Endothelial cell of umbilical vein (primary cell): ENCODE data around the gene STXBP5. TPM values are rescaled to one million over a fixed set of nuclear protein-coding genes. Genes with fewer than 3 reads are reported as not detected.

Experiments used
- BruUV-seq: library from RNA; stranded (reverse); fragments of 400-500 nt; replicated peaks from 2 replicates; lab custom pipeline; 2021; lab: Mats Ljungman, UMichigan
- CTCF ChIA-PET: fragments of 300-600, 350-600 bp; sonication (Branson Sonifier 250); formaldehyde crosslinking; loops from one replicate; lab custom pipeline; 2021; ENCODE audit warnings: antibody characterized with exemption, inconsistent platforms; lab: Charles Lee
- POLR2A ChIA-PET: fragments of 300-600, 350-600 bp; sonication (Branson Sonifier 250); formaldehyde crosslinking; loops from one replicate; lab custom pipeline; 2021; ENCODE audit warnings: antibody characterized with exemption, inconsistent platforms; lab: Charles Lee
- DNase-seq: peaks from one replicate; pipeline ENCODE4 v3.0.0-alpha.2; 2011; ENCODE audit warnings: low read depth, low spot score
- FAIRE-seq: peaks from 2 replicates; lab custom pipeline; 2011; peaks lifted over from hg19 to GRCh38; lab: Jason Lieb, UNC
- H2AFZ ChIP-seq: 2 replicates; pipeline ENCODE4 v1.6.0; 2012; ENCODE audit warnings: low read depth, low read length, control low read depth, inconsistent platforms
- H3K27ac ChIP-seq: 2 replicates; pipeline ENCODE4 v1.5.1; 2011; ENCODE audit warnings: low read depth, mild to moderate bottlenecking, control low read depth, low read length, moderate library complexity; ENCODE audit not compliant: insufficient read depth
- H3K27me3 ChIP-seq, 2 experiments: 2 replicates each; pipeline versions ENCODE4 v1.6.0 to v1.6.1; 2011; ENCODE audit warnings: low read length in 2 of 2, mixed read lengths in 1 of 2; ENCODE audit not compliant: control insufficient read depth in 2 of 2, insufficient read depth in 2 of 2
- H3K36me3 ChIP-seq, 2 experiments: 2 replicates in 1 of 2; 3 replicates in 1 of 2; pipeline ENCODE4 v1.5.1; 2011; ENCODE audit warnings: low read length in 2 of 2, mild to moderate bottlenecking in 1 of 2, moderate library complexity in 1 of 2; ENCODE audit not compliant: control insufficient read depth in 2 of 2, insufficient read depth in 2 of 2; ENCODE audit errors: extremely low read depth in 1 of 2
- H3K4me1 ChIP-seq: 3 replicates; pipeline ENCODE4 v1.5.1; 2011; ENCODE audit warnings: mild to moderate bottlenecking, low read length; ENCODE audit not compliant: control insufficient read depth, insufficient read depth; ENCODE audit errors: extremely low read depth
- H3K4me2 ChIP-seq: 2 replicates; pipeline ENCODE4 v1.6.1; 2011; ENCODE audit warnings: low read length, control low read depth, mixed read lengths; ENCODE audit not compliant: insufficient read depth
- H3K4me3 ChIP-seq, 3 experiments: fragments of 200-600 bp in 1 of 3; sonication (generic), shearing (Covaris generic) in 1 of 3; replicated peaks in 1 of 3; 2 replicates each; pipeline ENCODE4 v1.5.1; 2011 to 2016; ENCODE audit warnings: control low read depth in 3 of 3, low read length in 3 of 3, mild to moderate bottlenecking in 2 of 3, inconsistent platforms in 1 of 3, low read depth in 1 of 3, moderate library complexity in 1 of 3; ENCODE audit not compliant: insufficient read depth in 1 of 3
- H3K79me2 ChIP-seq: 2 replicates; pipeline ENCODE4 v1.6.0; 2012; ENCODE audit warnings: low read length, inconsistent platforms; ENCODE audit not compliant: control insufficient read depth, insufficient read depth
- H3K9ac ChIP-seq: replicated peaks from 2 replicates; pipeline ENCODE3; 2011; ENCODE audit warnings: low read length, control low read depth; ENCODE audit not compliant: insufficient read depth; ENCODE audit errors: extremely low read depth
- H3K9me1 ChIP-seq: replicated peaks from 3 replicates; pipeline ENCODE4 v1.6.0; 2011; ENCODE audit warnings: mild to moderate bottlenecking, low read length; ENCODE audit not compliant: control insufficient read depth, insufficient read depth; ENCODE audit errors: extremely low read depth
- H3K9me3 ChIP-seq: replicated peaks from 2 replicates; pipeline ENCODE4 v1.5.1; 2012; ENCODE audit warnings: low read length, inconsistent platforms; ENCODE audit not compliant: control insufficient read depth, insufficient read depth
- H4K20me1 ChIP-seq: replicated peaks from 2 replicates; pipeline ENCODE3; 2011; ENCODE audit warnings: mild to moderate bottlenecking, low read length; ENCODE audit not compliant: control insufficient read depth, insufficient read depth; ENCODE audit errors: extremely low read depth
- CTCF ChIP-seq, 2 donors: IDR thresholded peaks; 1 replicate in 1 of 2; 2 replicates in 1 of 2; pipeline ENCODE4 v1.5.1; 2011; ENCODE audit warnings: low read length in 2 of 2, mild to moderate bottlenecking in 2 of 2, moderate library complexity in 2 of 2, control low read depth in 1 of 2, inconsistent platforms in 1 of 2, low read depth in 1 of 2; ENCODE audit not compliant: insufficient read depth in 1 of 2; ENCODE audit errors: extremely low read depth in 1 of 2
- EZH2 ChIP-seq: IDR thresholded peaks from 2 replicates; pipeline ENCODE4 v1.6.1; 2012; ENCODE audit warnings: borderline replicate concordance, low read depth, mild to moderate bottlenecking, moderate library complexity, low read length, inconsistent platforms; ENCODE audit not compliant: severe bottlenecking
- FOS ChIP-seq: IDR thresholded peaks from 2 replicates; pipeline ENCODE4 v1.6.1; 2011; ENCODE audit warnings: mild to moderate bottlenecking, low read length, moderate library complexity, borderline replicate concordance; ENCODE audit not compliant: insufficient read depth
- GATA2 ChIP-seq: IDR thresholded peaks from 2 replicates; pipeline ENCODE4 v1.7.0; 2011; ENCODE audit warnings: low read depth, mild to moderate bottlenecking, moderate library complexity, mixed read lengths, low read length; ENCODE audit not compliant: insufficient read length, insufficient read depth
- JUN ChIP-seq: IDR thresholded peaks from 2 replicates; pipeline ENCODE4 v1.6.1; 2011; ENCODE audit warnings: borderline replicate concordance, low read depth; ENCODE audit not compliant: insufficient read length, insufficient read depth
- MAX ChIP-seq: IDR thresholded peaks from 2 replicates; pipeline ENCODE4 v1.6.1; 2011; ENCODE audit not compliant: insufficient read depth, insufficient read length
- MYC ChIP-seq: IDR thresholded peaks from one replicate; pipeline ENCODE4 v1.6.1; 2011; ENCODE audit warnings: mild to moderate bottlenecking, low read depth, low read length
- POLR2A ChIP-seq: IDR thresholded peaks from 2 replicates; pipeline ENCODE4 v1.6.1; 2012; ENCODE audit warnings: low read depth, mild to moderate bottlenecking, control low read depth, low read length
- POLR2AphosphoS5 ChIP-seq: IDR thresholded peaks from 2 replicates; pipeline ENCODE4 v1.6.1; 2012; ENCODE audit warnings: low read depth, mild to moderate bottlenecking, control low read depth, low read length, moderate library complexity; ENCODE audit not compliant: insufficient read depth
- dilution Hi-C: fragments of 300-500 bp; cut with MboI; formaldehyde crosslinking; loops from one replicate; pipeline ENCODE4 v1.15.0; 2019; ENCODE audit warnings: low sequenced_read_pairs; ENCODE audit not compliant: extremely low pct_ligation_motif_present
- intact Hi-C: fragments of 100-400 bp; cut with micrococcal nuclease; formaldehyde crosslinking; loops from one replicate; pipeline ENCODE4 v1.10.0; 2022
- polyA plus RNA-seq, 4 experiments: library from polyadenylated mRNA; depleted of rRNA in 3 of 4; stranded (reverse) in 3 of 4; unstranded in 1 of 4; fragments of >200 nt; gene quantifications; 2 replicates each; pipeline versions ENCODE4 v1.2.1 to v1.2.3, GENCODE V29; 2011 to 2012; ENCODE audit warnings: missing spikeins in 1 of 4
- total RNA-seq: library from RNA; stranded (reverse); gene quantifications from 2 replicates; pipeline ENCODE4 v1.2.3, GENCODE V29; 2021

Gene STXBP5
- total and polyA plus RNA-seq, 2 donors (not counting 3 experiments of a cell fraction or from before 2014, with no cell fraction given): 7.1 to 21.8 TPM

DNA sequence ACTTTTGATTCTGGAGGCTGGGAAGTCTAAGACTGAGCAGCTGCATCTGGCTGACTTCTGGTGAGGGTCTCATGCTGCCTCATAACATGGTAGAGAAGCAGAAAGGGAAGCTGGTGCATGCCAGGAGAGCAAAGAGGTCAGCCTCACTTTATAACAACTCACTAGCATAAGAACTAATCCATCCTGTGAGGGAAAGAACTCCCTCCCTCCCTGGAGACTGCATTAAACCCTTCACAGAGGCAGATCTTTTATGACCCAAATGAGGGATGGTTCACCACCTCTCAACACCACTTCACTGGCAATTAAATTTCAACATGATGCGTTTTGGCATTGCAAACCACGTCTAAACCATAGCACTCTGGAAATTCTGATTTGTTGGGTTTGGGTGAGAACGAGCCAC is 33.9 kb downstream of the STXBP5 start:
- CTCF ChIA-PET: no interaction called here
- Histone ChIP-seq H3K9ac (no peak overlapping the region), H3K27me3 (no peaks in the 10 kb centered on the region), H2AFZ (no peak overlapping the region), H3K36me3 (peaks cover 0 to 3% of the 10 kb centered on the region in 2 experiments), H3K9me3 (no peaks in the 10 kb centered on the region), H3K79me2 (no peaks in the 10 kb centered on the region), H3K4me3 (no peak overlapping the region), H3K9me1 (no peaks in the 10 kb centered on the region), H3K4me1 (no peaks in the 10 kb centered on the region), H3K27ac (no peak overlapping the region), H3K4me2 (no peak overlapping the region), H4K20me1 (no peaks in the 10 kb centered on the region)
- FAIRE-seq (no peak), DNase-seq (no peak)
- TF ChIP-seq EZH2 (no peak), FOS (no peak), GATA2 (no peak), CTCF (IDR thresholded peaks at IDR 0.05; ENCODE audit: extremely low read depth in 1 of 2, insufficient read depth in 1 of 2, low read depth in 1 of 2, low read length in 2 of 2) (no peak), MAX (no peak), MYC (no peak), JUN (no peak), POLR2AphosphoS5 (no peak), POLR2A (no peak)
- dilution Hi-C loops (no loop called here), intact Hi-C loops (no loop called here)
- POLR2A ChIA-PET: no interaction called here
- BruUV-seq: no TSS peak
